Neural cell (in vitro differentiated cells): ENCODE results near the gene CACNA1I.

Source experiments
- CTCF ChIP-seq: fragments of 450-650 bp; IDR thresholded peaks from 2 replicates; pipeline ENCODE4 v1.5.1; 2014; ENCODE audit warnings: antibody characterized with exemption, mild to moderate bottlenecking, moderate library complexity; ENCODE audit not compliant: poor library complexity, severe bottlenecking
- EZH2 ChIP-seq: fragments of 200-600, 300-800 bp; shearing (Covaris generic), sonication (generic); IDR thresholded peaks from 2 replicates; pipeline ENCODE4 v1.6.1; 2014; ENCODE audit warnings: antibody characterized with exemption, low read length, borderline replicate concordance, mild to moderate bottlenecking; ENCODE audit not compliant: insufficient read depth, poor library complexity, severe bottlenecking
- POLR2AphosphoS5 ChIP-seq: IDR thresholded peaks from 2 replicates; pipeline ENCODE4 v1.6.1; 2012
- RAD21 ChIP-seq: fragments of 450-650 bp; conservative IDR thresholded peaks from 2 replicates; pipeline ENCODE4 v1.6.1; 2014; ENCODE audit warnings: antibody characterized with exemption, mild to moderate bottlenecking, moderate library complexity
- TAF1 ChIP-seq: IDR thresholded peaks from 2 replicates; pipeline ENCODE4 v1.6.1; 2012; ENCODE audit warnings: low read depth
- TF ChIP-seq, protein P1 (sequence below): IDR thresholded peaks from 2 replicates; pipeline ENCODE4 v1.6.1; 2012; ENCODE audit warnings: borderline replicate concordance

DNA sequence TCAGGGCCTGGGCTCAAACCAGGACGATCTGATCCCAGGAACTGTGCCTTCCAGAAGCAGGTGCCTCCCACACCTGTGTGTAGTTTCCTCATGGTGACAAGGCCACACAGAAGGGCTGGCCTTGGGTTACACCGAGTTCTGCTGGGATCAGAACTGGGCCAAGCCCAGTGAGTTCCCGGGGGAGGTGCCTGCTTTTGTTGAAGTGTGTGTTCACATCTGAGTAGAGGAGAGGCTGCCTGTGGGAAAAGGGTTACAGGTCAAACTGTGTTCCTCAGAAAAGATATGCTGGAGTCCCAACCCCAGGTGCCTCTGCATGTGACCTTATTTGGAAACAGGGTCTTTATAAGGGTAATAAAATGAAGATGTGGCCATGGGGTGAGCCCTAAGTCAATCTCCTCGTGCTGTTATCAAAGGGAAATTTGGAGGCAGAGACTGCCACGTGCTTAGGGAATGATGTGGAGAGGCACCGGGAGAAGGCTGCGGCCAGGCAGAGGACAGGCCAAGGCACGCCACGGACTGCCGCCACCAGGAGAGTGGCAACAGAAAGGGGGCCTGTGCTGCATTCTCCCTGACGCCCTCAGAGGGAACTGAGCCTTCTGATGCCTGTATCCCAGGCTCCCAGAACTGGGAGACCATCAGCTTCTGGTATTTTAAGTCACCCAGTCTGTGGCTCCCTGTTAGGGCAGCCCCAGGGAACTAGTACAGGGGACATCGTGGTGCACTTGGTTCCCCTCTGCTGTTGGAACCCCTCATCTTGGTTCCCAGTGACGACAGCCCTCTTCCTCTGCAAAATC, 158.8 kb downstream of the CACNA1I start:
- TF ChIP-seq POLR2AphosphoS5 (no peak), CTCF (no peak), TAF1 (no peak), RAD21 (no peak), EZH2 (no peak)
- TF ChIP-seq, protein P1, sequence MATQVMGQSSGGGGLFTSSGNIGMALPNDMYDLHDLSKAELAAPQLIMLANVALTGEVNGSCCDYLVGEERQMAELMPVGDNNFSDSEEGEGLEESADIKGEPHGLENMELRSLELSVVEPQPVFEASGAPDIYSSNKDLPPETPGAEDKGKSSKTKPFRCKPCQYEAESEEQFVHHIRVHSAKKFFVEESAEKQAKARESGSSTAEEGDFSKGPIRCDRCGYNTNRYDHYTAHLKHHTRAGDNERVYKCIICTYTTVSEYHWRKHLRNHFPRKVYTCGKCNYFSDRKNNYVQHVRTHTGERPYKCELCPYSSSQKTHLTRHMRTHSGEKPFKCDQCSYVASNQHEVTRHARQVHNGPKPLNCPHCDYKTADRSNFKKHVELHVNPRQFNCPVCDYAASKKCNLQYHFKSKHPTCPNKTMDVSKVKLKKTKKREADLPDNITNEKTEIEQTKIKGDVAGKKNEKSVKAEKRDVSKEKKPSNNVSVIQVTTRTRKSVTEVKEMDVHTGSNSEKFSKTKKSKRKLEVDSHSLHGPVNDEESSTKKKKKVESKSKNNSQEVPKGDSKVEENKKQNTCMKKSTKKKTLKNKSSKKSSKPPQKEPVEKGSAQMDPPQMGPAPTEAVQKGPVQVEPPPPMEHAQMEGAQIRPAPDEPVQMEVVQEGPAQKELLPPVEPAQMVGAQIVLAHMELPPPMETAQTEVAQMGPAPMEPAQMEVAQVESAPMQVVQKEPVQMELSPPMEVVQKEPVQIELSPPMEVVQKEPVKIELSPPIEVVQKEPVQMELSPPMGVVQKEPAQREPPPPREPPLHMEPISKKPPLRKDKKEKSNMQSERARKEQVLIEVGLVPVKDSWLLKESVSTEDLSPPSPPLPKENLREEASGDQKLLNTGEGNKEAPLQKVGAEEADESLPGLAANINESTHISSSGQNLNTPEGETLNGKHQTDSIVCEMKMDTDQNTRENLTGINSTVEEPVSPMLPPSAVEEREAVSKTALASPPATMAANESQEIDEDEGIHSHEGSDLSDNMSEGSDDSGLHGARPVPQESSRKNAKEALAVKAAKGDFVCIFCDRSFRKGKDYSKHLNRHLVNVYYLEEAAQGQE, result no peak
